Hematopoietic multipotent progenitor cell treated with erythropoietin and hydrocortisone succinate and interleukin-3 and kit ligand, for 4 days (in vitro differentiated cells): Measurements from ENCODE around the gene PEX5.

Experiments
- DNase-seq: peaks from one replicate; pipeline ENCODE4 v3.0.0-alpha.2; 2015

The PEX5 gene

DNA sequence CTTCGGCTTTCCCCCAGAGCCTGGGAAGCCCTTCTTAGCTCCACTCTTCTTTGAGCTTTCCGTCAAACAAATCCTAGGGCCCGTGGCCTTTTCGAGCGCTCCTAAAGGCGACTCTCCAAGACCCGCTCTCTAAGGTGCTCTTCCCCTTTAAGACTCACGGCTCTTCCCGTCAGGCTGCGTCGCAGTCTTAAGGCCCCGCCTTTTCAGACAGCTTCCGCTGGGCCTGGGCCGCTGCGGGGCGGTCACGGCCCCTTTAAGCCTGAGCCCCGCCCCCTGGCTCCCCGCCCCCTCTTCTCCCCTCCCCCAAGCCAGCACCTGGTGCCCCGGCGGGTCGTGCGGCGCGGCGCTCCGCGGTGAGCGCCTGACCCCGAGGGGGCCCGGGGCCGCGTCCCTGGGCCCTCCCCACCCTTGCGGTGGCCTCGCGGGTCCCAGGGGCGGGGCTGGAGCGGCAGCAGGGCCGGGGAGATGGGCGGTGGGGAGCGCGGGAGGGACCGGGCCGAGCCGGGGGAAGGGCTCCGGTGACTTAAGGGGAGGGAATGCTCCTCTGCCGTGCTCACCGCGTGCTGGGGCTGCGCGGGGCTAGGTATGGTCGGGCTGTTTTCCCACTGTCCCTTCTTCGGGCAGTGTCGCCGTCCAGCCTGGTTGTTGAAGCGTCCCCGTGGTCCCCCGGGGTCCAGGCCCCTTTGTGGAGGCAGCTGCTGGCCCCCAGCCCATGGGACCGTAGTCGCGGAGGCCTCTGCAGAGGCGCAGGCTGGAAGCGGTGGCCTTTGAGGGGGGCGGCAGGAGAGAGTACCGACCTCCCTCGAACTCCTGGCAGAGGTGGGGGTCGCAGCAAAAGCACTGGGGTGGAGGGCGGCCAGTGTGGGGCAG lies at the start of gene PEX5:
PEX5 (plus strand) TSS at position 289 of the 870 bp plus-strand sequence. CDS start 692 bp downstream, outside the sequence.
- peak; percentile 98 for DNase-seq

DNA sequence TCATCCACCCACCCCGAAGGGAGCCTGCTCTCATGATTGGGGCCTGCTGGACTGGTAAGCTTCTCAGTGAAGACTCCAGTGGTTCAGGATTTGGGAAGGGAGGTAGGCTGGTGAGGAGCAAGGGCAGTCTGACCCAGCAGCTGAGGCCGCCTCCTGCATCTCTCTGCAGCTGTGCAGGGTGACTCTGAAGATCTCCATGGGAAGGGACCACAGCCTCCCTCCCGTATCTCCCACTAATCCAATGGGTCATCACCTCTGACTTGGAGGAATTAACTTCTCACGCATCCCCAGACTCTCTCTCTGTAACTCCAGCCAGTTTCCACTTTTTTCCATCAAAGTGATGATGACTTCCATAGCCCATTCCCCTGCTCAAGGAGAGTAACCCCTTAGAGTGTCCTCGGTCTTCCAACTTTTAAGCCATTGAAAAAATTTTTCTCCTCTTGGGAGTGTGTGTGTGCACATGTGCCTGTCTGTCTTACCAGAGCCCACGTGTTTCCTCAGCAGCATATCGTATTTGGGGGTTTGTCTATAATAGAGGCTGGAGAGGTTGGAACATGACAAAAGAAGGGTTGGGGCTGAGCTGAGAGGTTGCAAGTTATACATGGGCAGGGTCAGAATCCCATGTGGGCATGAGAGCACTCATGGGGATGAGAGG lies 48.0 kb upstream of the PEX5 start:
- DNase-seq: no peak

DNA sequence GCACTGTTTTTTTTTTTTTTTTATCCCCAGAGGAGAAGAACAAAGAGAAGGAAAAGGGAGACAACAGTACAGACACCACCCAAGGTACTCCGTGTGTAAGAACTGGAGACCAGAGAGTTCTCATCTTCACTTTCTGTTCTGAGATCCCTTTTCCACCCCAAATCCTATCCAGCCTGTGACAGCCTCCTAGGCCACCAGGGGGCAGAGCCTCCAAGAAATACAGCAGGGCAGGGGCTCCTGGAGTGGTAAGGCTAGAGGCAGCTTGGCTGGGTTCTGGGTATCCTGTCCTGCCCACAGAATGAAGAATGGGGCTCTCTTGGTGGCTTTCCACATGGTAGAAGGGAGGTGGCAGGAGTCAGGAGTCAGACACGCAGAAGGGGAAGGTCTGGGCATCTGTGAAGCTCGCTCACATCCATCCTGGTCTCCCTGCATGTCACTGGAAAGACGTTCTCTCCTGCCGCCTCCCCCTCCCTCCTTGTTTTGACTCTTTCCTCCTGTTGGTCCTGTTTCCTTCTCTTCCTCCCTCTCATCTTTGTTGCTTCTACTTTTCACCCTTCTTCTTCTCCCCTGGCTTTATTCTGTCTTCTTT lies 47.3 kb upstream of the PEX5 start:
- peak; percentile 83 for DNase-seq

DNA sequence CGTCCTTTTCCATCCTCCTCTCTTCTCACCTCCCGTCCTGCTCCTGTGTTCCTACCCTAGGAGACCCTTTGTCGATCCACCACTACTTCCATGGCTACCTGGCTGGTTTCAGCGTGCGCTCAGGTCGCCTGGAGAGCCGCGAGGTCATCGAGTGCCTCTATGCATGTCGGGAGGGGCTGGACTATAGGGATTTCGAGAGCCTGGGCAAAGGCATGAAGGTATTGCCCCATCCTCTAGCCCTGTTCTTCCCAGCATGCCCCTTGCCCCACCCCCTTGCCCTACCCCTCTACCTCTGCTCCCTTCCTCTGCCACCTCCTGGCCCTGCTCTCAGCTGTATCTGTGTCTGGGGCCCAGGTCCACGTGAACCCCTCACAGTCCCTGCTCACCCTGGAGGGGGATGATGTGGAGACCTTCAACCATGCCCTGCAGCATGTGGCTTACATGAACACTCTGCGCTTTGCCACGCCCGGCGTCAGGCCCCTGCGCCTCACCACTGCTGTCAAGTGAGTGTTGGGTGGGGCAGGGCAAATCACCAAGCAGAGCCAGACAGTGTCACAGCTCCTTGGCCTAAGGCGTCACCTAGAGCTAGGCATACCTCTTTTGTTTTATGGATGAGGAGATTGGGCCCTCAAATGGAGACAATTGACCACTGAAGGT lies 46.5 kb upstream of the PEX5 start:
- no peak for DNase-seq

DNA sequence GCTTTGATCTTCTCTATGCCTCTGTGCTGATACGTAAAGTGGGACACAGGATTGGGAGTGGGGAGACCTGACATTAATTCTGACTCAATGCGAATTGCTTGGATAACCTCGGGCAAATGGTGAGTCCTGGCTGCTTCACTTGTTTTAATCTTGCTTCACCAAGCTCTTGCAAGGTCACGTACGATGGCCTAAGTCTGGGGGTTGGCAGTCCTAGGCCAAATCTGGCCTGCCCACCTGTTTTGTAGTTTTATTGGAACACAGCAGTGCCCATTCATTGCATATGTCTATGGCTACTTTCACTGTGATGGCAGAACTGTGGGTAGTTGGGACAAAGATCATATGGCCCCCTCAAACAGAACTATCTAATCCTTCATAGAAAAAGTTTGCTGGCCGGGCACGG lies 45.9 kb upstream of the PEX5 start:
- DNase-seq: no peak

DNA sequence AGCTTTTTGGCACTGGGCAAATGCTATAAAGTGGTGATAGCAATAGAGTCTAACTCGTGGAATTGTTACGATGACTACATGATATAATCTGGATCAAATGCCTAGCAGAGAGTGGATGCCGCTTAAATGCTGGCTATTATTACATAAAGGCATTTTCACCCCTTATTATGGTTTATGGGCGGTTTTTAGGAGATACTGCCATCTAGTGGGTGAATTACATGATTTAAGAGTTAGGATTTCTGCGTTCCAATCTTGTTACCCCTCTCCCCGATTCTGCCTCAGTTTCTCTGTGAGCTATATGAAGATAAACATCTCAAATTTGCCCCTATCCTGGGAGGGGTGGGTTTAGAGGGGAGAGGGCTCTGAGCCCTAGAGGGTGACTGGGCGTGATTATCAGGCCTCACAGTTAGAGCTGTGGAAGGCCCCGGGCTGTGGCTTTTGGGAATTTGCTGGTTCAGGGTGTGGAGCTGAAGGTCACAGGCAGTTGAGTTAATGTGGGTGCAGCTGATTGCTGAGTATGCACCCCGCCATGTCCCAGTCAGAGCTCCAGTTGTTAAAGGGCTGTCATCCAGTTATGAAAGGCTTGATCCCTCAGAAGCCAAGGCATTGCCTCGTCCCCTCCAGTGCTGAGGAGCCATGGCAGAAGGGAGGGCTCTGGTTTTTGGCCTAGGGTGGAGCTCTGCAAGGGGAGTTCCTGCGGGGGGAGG lies 44.9 kb upstream of the PEX5 start:
- peak; percentile 71 for DNase-seq

DNA sequence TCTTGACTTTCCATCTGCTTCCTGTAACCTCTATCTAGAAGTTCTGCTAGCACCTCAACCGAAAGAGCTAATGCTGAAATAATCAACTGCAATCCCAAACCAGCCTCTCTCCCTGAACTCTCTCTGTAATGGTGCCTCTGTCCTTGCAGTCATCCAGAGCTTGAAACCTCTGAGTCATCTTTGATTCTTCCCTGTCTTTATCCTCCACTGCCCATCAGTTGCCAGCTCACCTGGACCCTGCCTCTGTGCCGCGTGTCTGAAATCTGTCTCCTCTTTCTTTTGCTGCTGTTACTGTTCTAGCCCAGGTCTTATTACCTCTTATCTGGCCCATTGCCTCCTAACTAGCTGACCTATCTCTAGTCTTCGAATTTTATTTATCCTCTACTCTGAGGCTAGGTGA lies 43.8 kb upstream of the PEX5 start:
- no peak for DNase-seq

DNA sequence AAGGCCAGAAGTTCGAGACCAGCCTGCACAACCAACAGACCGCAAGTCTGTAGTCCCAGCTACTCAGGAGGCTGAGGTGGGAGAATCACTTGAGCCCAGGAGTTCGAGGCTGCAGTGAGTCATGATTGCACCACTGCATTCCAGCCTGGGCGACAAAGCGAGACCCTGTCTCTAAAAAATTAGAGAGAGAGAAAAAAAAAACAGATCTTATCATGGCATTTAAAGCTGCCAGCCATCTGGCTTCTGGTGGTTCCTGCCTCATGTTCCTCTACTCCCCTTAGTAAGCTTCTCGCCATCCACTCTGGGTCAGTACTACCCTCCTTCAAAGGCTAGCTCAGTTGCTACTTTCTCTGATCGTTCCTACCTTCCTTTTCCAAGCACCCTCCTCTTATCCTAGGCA lies 43.3 kb upstream of the PEX5 start:
- DNase-seq: no peak

DNA sequence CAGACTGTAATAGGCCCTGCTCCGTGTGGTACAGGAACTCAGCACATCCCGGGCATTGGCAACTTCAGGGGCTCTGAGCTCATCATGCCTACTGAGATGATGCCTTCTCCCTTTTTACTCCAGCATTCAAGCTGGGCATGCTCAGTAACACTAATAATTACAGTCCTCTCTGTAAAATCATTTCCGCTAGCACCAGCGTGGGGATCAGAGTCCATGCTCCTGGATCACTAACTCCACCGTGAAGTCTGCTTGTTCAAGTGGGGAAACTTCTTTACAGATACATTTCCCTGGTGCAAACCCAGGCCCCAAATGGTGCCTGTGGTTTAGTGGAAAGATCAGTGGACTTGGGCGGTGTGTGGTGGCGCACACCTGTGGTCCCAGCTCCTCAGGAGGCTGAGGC lies 42.6 kb upstream of the PEX5 start:
- DNase-seq: no peak

DNA sequence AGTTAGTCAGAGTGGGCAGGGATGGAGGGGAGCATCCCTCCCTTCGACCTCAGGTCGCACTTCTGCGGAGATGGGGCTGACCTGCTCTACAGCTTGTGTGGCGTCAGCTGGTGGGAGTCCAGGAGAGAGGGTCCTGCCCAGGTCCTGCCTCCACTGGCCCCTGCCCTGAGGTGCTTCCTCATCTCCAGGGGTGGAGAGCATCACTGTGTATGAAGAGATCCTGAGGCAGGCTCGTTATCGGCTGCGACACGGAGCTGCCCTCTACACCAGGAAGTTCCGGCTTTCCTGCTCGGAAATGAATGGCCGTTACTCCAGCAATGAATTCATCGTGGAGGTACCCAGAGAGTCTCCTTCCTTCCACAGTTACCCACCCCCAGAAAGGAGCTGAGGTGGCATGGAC lies 39.1 kb upstream of the PEX5 start:
- DNase-seq: no peak

DNA sequence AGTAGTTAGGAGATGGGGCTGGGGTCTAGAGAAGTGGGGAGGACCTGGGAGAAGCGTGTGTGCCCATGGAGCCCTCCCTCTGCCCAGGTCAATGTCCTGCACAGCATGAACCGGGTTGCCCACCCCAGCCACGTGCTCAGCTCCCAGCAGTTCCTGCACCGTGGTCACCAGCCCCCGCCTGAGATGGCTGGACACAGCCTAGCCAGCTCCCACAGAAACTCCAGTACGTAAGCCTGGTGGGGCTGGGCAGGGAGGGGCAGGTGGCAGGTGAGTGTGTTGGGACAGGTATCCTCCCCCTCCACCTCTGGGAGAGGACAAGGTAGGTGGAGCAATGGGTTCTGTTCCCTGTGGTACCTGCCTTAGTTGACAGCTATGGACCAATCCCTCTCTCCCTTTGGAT lies 38.6 kb upstream of the PEX5 start:
- no peak for DNase-seq

DNA sequence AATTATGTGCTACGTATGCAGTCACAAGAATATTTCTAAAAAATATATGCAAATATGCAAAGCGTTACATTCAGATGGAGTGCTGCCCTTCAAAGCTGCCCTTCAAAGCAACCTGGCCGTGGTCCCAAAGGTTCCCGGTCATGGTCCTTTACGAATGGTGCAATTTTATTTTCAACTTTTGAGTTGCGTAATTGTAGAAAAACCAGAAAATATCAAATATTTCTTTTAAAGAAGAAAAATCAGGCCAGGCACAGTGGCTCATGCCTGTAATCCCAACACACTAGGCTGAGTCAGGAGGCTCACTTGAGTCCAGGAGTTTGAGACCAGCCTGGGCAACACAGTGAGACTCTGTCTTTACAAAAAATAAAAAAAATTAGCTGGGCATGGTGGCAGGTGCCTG lies 38.0 kb upstream of the PEX5 start:
- DNase-seq: no peak

DNA sequence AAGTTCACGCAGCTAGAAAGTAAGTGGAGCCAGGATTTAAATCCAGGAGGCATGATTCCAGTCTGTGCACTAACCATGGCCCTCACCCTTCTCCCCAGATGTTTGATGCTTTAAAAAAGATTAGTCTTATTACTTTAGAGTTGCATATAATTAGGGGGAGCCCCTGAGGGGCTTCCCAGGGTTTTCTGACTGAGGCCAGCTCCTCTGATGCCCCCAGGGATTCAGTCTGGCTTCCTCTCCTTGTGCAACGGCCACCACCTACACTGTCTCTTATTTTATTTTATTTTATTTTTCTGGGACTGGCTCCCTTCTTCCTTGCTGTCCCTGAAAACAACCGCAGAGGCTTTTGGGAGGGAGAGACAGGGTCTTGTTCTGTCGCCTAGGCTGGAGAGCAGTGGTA lies 36.7 kb upstream of the PEX5 start:
- no peak for DNase-seq

DNA sequence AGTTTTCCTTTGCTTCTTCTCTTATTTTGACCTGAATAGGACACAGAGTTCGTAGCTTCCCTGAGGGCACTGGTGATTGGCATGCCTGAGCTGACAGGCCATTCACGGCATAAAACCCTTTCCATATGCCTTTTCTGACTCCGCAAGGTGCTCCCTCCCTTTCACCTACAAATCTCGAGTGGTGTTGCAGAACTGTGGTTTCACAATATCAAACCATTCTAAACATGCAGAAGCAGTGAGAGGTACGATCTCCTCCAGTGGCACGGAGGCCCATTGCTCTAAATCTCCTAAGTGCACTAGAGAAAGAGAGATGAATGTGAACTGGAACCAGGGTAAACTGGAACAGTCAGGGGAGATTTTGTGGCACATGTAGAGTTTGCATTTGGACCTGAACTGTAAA lies 35.4 kb upstream of the PEX5 start:
- no peak for DNase-seq

DNA sequence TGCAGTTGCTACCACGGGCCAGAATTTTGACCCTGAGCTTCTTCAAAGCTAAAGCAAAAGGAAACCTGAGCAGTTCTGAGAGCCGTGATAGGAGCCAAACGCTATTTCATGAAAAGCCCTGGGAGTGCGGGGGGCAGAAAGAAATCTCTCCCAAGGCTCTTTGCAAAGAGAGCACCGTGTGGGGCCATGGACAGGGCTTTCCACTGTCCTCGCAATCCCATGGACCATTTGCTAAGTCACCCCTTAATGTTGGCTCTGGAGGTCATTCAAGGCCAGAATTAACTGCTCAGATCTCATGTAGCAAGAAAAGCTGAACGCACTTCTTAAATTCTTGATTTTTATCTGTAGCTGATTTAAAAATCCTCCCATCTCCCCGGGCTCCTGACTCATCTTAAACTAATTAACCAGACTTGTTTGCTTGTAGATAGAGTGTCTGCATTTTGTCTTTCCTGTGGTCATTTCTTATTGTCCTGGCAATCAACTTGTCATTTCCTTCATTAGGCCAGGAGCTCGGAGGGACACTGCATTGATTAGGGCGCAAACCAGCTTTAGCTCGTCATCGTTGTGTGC lies 34.5 kb upstream of the PEX5 start:
- DNase-seq: no peak

DNA sequence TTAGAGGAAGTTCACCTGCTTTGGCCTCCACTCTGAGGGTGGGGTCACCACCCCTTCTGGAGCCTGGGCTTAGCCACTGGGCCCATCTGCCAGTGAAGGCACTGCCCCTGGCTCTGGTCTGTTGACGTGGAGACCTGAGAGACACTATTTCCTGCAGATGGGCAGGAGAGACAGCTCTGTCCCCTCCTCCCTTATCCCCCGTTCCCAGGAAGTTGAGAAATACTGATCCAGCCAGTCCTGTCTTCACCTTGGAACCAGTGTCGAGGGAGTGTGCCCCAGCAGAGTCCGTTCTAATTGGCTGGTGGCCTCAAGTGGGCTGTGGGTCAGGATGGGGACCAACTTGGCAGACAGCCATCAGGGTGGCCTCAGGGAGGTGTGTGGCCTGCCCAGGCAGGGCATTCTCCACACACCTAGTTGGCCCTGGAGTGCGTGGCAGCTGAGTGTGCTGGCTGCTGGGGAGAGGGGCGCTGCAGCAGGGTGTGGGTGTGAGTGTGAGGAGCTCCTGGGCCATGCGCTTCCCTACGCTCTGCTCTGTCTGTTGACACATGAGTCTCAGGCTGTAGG lies 33.9 kb upstream of the PEX5 start:
- no peak for DNase-seq

DNA sequence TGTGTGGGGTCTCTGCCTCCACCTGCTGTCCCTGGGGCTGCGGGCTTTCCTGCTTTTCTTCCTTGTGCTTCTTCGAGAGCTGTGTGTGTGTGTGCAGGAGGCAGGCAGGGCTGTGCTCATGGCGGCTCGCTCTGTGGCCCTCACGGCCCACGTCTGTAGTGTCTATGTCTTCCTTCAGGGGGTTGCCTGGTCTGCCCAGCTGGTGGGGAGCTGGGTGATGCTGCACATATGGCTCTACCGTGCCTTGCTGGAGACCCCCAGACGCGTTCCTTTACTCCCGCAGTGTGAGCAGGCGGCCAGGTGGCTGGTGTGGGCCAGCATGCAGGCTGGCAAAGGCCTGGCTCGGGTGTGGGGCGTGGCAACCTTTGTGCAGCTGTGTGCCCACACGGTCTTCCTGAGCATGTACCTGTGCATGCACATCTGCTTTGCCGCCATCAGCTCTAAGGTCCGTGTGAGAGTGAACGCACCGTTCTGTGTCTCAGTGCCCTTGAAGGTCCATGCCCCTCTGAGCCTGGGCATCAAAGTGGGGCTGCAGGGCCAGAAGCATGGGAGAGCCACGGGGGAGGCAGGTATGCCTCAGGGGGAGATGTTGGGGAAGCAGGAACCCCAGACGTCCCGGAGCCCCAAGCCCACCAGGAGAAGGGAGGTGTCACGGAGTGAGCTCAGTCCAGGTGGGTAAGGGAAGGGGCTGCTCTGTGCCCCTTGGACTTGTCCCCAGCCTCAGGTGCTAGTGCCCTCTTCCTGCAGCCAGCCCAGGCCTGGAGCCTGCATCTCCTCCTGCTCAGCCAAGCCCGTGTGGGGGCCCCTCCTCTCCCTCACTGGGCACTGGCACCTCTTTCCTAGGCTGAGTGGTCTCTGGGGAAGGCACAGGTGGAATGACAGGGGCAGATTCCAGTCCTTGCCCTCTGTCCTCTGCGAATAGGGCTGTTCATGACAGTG lies 33.0 kb upstream of the PEX5 start:
- no peak for DNase-seq

DNA sequence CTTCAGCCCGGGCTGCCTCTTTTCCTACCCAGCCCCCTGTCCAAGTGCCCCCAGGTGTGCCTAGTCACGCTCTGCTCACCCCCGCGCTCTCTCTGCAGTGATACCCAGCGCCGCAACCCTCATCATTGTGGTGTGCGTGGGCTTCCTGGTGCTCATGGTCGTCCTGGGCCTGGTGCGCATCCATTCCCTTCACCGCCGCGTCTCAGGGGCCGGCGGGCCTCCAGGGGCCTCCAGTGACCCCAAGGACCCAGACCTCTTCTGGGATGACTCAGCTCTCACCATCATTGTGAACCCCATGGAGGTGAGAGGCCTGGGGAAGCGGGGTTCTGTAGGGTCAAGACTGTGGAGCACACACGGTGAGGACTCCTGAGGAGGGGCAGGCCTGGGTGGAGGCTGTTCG lies 32.1 kb upstream of the PEX5 start:
- no peak for DNase-seq

DNA sequence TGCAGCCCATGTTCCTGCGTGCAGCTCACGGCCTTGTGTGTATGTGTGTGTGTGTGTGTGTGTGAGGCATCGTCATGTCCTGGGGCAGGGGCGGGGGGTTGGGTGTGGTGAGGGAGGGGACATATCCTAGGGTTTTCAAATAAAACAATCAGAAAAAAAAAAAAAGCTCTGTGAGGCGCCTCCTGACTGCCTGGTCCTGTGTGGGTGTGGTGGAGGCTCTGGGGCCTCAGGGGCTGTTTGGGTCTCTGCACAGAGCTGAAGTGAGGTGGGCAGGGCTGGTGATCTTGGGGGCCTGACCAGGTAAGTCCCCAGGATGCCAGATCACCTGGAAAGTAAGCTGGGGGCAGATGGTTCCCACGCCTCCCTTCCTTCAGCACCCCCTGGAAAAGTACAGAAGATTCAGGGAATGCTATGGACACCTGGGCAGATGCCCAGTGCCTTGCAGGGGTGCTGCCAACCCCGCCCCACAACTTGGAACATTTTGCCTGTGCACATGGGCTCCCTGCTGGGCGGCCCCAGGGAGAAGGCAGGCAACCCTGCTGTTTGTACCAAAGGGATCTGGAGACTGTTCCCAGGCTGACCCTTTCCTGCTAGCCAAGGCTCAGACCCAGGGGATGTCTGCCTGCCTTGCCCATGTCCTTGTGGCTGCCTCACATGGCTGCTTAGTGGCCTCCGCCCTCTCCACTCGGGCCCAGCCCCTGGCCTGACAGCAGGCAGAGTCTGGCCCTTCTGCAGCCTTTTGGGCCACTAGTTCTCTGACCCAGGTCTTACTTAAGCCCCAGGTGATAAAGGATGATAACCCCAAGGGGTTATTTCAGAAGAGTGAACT lies 30.5 kb upstream of the PEX5 start:
- no peak for DNase-seq

DNA sequence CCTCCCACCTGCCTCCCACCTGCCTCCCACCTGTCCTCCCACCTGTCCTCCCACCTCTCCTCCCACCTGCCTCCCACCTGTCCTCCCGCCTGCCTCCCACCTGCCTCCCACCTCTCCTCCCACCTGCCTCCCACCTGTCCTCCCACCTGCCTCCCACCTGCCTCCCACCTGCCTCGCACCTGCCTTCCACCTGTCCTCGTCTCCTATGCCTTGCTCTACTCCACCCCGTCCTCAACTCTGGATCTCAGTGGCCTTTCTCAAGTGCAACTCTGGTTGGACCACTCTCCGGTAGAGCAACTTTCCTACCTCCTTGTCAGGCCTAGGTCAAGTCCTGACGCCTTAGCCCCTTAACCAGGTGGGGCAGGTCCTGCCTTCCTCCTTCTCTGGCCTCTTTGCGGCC lies 29.3 kb upstream of the PEX5 start:
- DNase-seq: no peak
